Panc1 (cell line): ENCODE results near the gene SLIT1. TPM values are rescaled to one million over a fixed set of nuclear protein-coding genes. Genes with fewer than 3 reads are reported as not detected.
A peak's percentile ranks its signal among the peaks of the same experiment; 100 is the strongest.

Experiments
- ATAC-seq: fragments of 200-7000 bp; cut with Tn5 transposase; 2 replicates; pipeline ENCODE4 v1.9.1; 2020; ENCODE audit warnings: mild to moderate bottlenecking, moderate library complexity
- BruUV-seq: library from RNA; stranded (reverse); fragments of 400-500 nt; replicated peaks from 2 replicates; lab custom pipeline; 2021; lab: Mats Ljungman, UMichigan
- CTCF ChIA-PET: fragments of 300-600 bp; sonication (Branson Sonifier 250); formaldehyde crosslinking; loops from one replicate; lab custom pipeline; 2022; ENCODE audit warnings: antibody characterized with exemption; lab: Charles Lee
- POLR2A ChIA-PET: fragments of 300-600 bp; sonication (Branson Sonifier 250); formaldehyde crosslinking; loops from one replicate; lab custom pipeline; 2022; ENCODE audit warnings: antibody characterized with exemption; lab: Charles Lee
- DNase-seq: peaks from one replicate; pipeline ENCODE4 v3.0.0-alpha.2; 2010; ENCODE audit warnings: low read depth, low spot score
- H3K27ac ChIP-seq: 2 replicates; pipeline ENCODE4 v1.5.1; 2011; ENCODE audit warnings: mild to moderate bottlenecking, low read length, inconsistent platforms
- H3K27me3 ChIP-seq: fragments of 200-500 bp; sonication (Bioruptor generic); 2 replicates; pipeline ENCODE4 v1.6.0; 2014; ENCODE audit warnings: low read length, inconsistent platforms; ENCODE audit not compliant: control insufficient read depth, insufficient read depth
- H3K36me3 ChIP-seq: fragments of 200-500 bp; sonication (Bioruptor generic); 2 replicates; pipeline ENCODE4 v1.5.1; 2014; ENCODE audit warnings: inconsistent platforms, mild to moderate bottlenecking, low read length, moderate library complexity; ENCODE audit not compliant: control insufficient read depth, insufficient read depth
- H3K4me1 ChIP-seq: 2 replicates; pipeline ENCODE4 v1.5.1; 2011; ENCODE audit warnings: inconsistent platforms, mild to moderate bottlenecking, low read length, moderate library complexity; ENCODE audit not compliant: control insufficient read depth, insufficient read depth
- H3K4me3 ChIP-seq, 2 experiments: 2 replicates each; pipeline ENCODE4 v1.5.1; 2011 to 2012; ENCODE audit warnings: low read depth in 2 of 2, low read length in 2 of 2, mild to moderate bottlenecking in 2 of 2, inconsistent platforms in 1 of 2, moderate library complexity in 1 of 2
- H3K9me3 ChIP-seq: fragments of 200-500 bp; sonication (Bioruptor generic); 2 replicates; pipeline ENCODE4 v1.5.1; 2014; ENCODE audit warnings: low read depth, mild to moderate bottlenecking, inconsistent platforms, low read length, moderate library complexity; ENCODE audit not compliant: control insufficient read depth, insufficient read depth
- CTCF ChIP-seq: fragments of 450-650 bp; IDR thresholded peaks from 2 replicates; pipeline ENCODE4 v1.5.1; 2017; ENCODE audit warnings: mild to moderate bottlenecking
- POLR2AphosphoS5 ChIP-seq: IDR thresholded peaks from 2 replicates; pipeline ENCODE4 v1.6.1; 2012; ENCODE audit warnings: mild to moderate bottlenecking, low read depth, low read length, moderate library complexity
- REST ChIP-seq, 2 experiments: IDR thresholded peaks; 2 replicates each; pipeline ENCODE4 v1.6.1; 2011 to 2012; ENCODE audit warnings: low read depth in 2 of 2, control low read depth in 1 of 2, low read length in 1 of 2, mild to moderate bottlenecking in 1 of 2, moderate library complexity in 1 of 2; ENCODE audit not compliant: insufficient read depth in 1 of 2
- SIN3A ChIP-seq: IDR thresholded peaks from 2 replicates; pipeline ENCODE4 v1.6.1; 2012; ENCODE audit warnings: low read depth, mild to moderate bottlenecking, low read length, moderate library complexity, borderline replicate concordance; ENCODE audit not compliant: insufficient read depth
- TCF7L2 ChIP-seq: IDR thresholded peaks from 2 replicates; pipeline ENCODE4 v1.6.1; 2011; ENCODE audit warnings: mild to moderate bottlenecking, low read depth, low read length, inconsistent platforms
- in situ Hi-C: cut with HindIII; loops from 2 replicates; pipeline ENCODE4 v1.10.0; 2016; ENCODE audit warnings: low sequenced_read_pairs, low pct_unique_long_range_greater_than_20kb
- intact Hi-C: fragments of 100-400 bp; cut with micrococcal nuclease; formaldehyde crosslinking; loops from one replicate; pipeline ENCODE4 v1.10.0; 2022; ENCODE audit not compliant: unreplicated experiment
- total RNA-seq: library from RNA; stranded (reverse); gene quantifications from one replicate; pipeline ENCODE4 v1.2.1, GENCODE V29; 2021; ENCODE audit not compliant: unreplicated experiment

SLIT1 gene
- total RNA-seq, 1 experiment from 2014 or later, result 2.6 TPM

GRCh38 chr10:97229322-97230015, 43.7 kb upstream of the SLIT1 start:
- no peaks in the 10 kb centered on the region for H3K9me3 ChIP-seq
- in situ Hi-C loops, result no loop called here
- intact Hi-C loops, result no loop called here
- H3K36me3 ChIP-seq, result peaks cover 21% of the 10 kb centered on the region
- ATAC-seq (peak; percentile 75), DNase-seq (peak; percentile 71)
- H3K4me3 ChIP-seq, result no peak overlapping the region
- no TSS peak for BruUV-seq
- no peak overlapping the region for H3K27ac ChIP-seq
- CTCF ChIA-PET, result interaction anchor here (0.6 kb wide), 1 partner anchor 57 kb away, joined by 7 read pairs; no protein-coding TSS in a partner anchor
- H3K27me3 ChIP-seq, result no peaks in the 10 kb centered on the region
- POLR2A ChIA-PET, result interaction anchor here (0.6 kb wide), 1 partner anchor 168 kb away, joined by 3 read pairs; no protein-coding TSS in a partner anchor
- H3K4me1 ChIP-seq, result peaks cover 8% of the 10 kb centered on the region; the same call in 1 of the 2 replicates
- no peak for TF ChIP-seq POLR2AphosphoS5
- TF ChIP-seq CTCF, result no peak
- no peak for TF ChIP-seq TCF7L2
- no peak for TF ChIP-seq REST (IDR thresholded peaks at IDR 0.05; ENCODE audit: insufficient read depth in 1 of 2, low read depth in 2 of 2, low read length in 1 of 2)
- TF ChIP-seq SIN3A, result no peak

GRCh38 chr10:97228775-97229157, 43.0 kb upstream of the SLIT1 start:
- ChIA-PET CTCF (interaction anchor here (0.6 kb wide), 2 partner anchors 14 to 56 kb away, joined by 7 read pairs; no protein-coding TSS in a partner anchor), POLR2A (interaction anchor here (0.6 kb wide), 1 partner anchor 11 kb away, joined by 10 read pairs; no protein-coding TSS in a partner anchor)
- no peak overlapping the region for H3K4me3 ChIP-seq
- in situ Hi-C loops (no loop called here), intact Hi-C loops (no loop called here)
- peaks cover 8% of the 10 kb centered on the region; the same call in 1 of the 2 replicates for H3K4me1 ChIP-seq
- H3K27ac ChIP-seq, result no peak overlapping the region
- TF ChIP-seq CTCF, result no peak
- no peak for TF ChIP-seq SIN3A
- no peak for TF ChIP-seq TCF7L2
- no peak for TF ChIP-seq REST (IDR thresholded peaks at IDR 0.05; ENCODE audit: insufficient read depth in 1 of 2, low read depth in 2 of 2, low read length in 1 of 2)
- no peak for TF ChIP-seq POLR2AphosphoS5
- no peak for ATAC-seq
- H3K9me3 ChIP-seq, result no peaks in the 10 kb centered on the region
- no peak for DNase-seq
- no TSS peak for BruUV-seq
- H3K36me3 ChIP-seq, result peaks cover 21% of the 10 kb centered on the region
- H3K27me3 ChIP-seq, result no peaks in the 10 kb centered on the region
